ENCODE data around the gene BBS7. TPM values are rescaled to one million over a fixed set of nuclear protein-coding genes. Genes with fewer than 3 reads are reported as not detected.

BBS7 gene, protein sequence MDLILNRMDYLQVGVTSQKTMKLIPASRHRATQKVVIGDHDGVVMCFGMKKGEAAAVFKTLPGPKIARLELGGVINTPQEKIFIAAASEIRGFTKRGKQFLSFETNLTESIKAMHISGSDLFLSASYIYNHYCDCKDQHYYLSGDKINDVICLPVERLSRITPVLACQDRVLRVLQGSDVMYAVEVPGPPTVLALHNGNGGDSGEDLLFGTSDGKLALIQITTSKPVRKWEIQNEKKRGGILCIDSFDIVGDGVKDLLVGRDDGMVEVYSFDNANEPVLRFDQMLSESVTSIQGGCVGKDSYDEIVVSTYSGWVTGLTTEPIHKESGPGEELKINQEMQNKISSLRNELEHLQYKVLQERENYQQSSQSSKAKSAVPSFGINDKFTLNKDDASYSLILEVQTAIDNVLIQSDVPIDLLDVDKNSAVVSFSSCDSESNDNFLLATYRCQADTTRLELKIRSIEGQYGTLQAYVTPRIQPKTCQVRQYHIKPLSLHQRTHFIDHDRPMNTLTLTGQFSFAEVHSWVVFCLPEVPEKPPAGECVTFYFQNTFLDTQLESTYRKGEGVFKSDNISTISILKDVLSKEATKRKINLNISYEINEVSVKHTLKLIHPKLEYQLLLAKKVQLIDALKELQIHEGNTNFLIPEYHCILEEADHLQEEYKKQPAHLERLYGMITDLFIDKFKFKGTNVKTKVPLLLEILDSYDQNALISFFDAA
- 5.9 TPM for polyA plus RNA-seq (2012; ENCODE audit: insufficient read depth, insufficient read length, low read depth)

DNA sequence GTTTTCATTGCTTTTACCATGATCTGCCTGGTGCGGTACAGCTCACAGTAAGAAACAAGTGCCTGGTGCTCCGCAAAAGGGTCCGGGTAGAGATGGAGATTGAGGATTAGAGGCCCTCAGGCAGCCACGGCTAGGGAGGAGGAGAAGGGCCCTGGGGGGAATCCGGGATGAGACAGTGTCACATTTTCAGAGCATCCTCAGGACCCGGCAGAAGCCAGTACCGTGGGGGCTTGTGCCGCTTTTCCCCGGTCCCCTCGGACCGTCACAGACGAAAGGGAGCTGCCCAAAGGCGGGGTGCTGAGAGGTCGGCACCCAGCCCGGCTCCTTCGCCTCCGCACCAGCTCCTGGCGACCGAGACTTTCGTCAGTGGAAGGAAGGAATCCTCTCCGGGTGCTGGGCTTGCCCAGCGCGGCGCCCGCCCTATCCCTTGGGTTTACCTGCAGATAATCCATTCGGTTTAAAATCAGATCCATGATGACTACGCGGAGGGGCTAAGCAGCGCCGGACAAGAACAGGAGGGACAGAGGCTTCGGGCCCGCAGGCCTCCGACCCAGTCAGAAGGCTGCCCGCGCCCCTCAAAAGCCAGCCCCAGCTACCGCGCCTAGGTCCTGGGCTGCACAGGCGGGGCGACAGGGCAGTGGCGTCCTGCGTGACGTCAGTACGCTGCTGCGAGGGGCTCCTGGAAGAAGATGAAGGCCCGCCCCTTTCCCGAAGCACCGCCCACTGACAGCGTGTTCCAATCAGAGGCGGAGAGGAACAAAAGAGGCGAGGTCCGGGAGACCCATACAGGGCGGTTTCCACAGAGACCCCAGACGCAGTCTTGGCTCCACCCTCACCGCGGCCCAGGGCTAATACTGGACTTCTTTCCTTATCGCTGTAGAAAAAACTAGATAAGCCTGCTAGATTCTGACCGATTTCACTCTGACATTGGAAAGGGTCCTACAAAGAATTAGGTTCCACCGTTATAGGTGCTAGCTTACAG, at the start of gene BBS7:
BBS7 (minus strand) TSS at position 634 of the 982 bp plus-strand sequence; CDS start at position 473, 161 bp downstream.
- Histone ChIP-seq H3K36me3 (no peaks in the 10 kb centered on the region), H3K9me3 (no peaks in the 10 kb centered on the region), H3K27me3 (no peaks in the 10 kb centered on the region; the same call in 1 of the 2 replicates), H3K4me1 (no peaks in the 10 kb centered on the region), H3K4me3 (ENCODE audit: low read depth, low read length) (peak within 1 kb of the TSS; percentile 88)
- TF ChIP-seq, protein P1, sequence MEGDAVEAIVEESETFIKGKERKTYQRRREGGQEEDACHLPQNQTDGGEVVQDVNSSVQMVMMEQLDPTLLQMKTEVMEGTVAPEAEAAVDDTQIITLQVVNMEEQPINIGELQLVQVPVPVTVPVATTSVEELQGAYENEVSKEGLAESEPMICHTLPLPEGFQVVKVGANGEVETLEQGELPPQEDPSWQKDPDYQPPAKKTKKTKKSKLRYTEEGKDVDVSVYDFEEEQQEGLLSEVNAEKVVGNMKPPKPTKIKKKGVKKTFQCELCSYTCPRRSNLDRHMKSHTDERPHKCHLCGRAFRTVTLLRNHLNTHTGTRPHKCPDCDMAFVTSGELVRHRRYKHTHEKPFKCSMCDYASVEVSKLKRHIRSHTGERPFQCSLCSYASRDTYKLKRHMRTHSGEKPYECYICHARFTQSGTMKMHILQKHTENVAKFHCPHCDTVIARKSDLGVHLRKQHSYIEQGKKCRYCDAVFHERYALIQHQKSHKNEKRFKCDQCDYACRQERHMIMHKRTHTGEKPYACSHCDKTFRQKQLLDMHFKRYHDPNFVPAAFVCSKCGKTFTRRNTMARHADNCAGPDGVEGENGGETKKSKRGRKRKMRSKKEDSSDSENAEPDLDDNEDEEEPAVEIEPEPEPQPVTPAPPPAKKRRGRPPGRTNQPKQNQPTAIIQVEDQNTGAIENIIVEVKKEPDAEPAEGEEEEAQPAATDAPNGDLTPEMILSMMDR (IDR thresholded peaks at IDR 0.05; ENCODE audit: low read depth, low read length) = no peak
- peak; percentile 99 for DNase-seq

DNA sequence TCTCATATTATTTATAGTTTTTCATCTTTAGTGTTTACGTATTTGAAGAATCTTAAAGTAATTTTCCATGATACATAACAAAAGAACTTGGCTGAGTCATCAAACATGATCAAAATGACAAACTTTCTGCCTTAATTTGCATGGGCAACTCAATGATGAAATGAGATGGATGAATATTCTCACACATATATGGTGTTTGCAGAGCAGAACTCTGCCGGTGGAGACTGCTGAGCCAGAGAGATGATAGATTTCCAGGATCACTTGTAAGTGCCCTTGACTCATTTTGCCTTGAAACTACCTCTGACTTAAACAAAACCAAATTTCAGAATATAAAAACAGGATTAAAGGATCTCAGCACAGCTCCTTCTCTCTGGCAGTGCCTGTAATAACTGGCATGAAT, 43.4 kb upstream of the BBS7 start:
- Histone ChIP-seq H3K36me3 (no peaks in the 10 kb centered on the region), H3K27me3 (peaks cover 8% of the 10 kb centered on the region), H3K4me3 (ENCODE audit: low read depth, low read length) (no peak overlapping the region), H3K4me1 (no peaks in the 10 kb centered on the region), H3K9me3 (no peaks in the 10 kb centered on the region)
- TF ChIP-seq, protein P1 (IDR thresholded peaks at IDR 0.05; ENCODE audit: low read depth, low read length) = no peak
- no peak for DNase-seq

DNA sequence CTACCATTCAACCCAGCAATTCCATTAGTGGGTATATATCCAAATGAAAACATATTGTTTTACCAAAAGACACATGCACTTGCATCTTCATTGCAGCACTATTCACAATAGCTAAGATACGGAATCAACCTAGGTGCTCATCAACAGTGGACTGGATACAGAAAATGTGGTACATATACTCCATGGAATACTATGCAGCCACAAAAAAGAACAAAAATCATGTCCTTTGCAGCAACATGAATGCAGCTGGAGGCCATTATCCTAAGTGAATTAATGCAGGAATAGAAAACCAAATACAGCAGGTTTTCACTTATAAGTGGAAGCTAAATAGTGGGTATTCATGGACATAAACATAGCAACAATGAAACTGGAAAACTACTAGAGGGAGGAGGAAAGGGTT, 38.1 kb upstream of the BBS7 start:
- TF ChIP-seq, protein P1 (IDR thresholded peaks at IDR 0.05; ENCODE audit: low read depth, low read length) = no peak
- Histone ChIP-seq H3K4me3 (ENCODE audit: low read depth, low read length) (no peak overlapping the region), H3K36me3 (no peaks in the 10 kb centered on the region), H3K27me3 (peaks cover 12% of the 10 kb centered on the region), H3K9me3 (no peaks in the 10 kb centered on the region), H3K4me1 (no peaks in the 10 kb centered on the region)
- no peak for DNase-seq

DNA sequence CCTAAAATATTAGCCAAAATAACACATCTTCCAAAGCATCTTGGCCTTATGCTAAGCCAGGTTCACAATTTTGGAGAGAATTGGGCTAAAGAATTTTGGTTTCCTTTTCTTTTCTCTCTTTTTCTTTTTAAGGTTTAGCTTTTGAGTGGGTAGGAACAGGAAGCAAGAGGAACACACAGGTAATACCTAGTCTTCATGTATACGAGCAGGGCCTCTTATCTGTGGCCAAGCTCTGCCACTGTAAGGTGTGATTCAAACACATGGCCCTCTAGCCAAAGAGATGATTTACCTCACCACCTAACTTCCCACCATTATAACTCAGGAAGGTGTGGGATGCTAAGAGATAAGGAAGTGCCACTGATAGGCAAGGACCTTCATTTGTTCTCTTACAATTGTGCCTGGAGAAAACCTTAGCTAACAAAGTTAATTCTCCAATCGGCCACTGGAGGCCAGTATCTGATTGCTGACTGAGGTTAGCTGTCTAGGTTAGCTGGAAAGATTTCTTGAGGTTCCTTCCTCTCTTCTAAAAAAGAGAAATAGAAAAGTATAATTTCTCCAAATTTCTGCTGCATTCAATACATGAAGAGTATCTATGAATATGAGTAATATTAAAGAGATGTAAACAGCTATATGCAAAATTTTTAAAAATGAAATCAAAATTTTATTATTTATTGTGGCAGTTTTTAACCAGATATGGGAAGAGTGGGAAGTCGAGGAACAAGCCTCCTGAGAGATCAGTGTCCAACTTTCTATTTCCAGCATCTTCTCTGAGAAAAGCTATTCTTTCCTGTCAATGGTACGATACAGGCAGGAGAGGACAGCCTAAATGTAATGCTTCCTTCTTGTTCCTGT, 30.1 kb upstream of the BBS7 start:
- H3K4me3 ChIP-seq (ENCODE audit: low read depth, low read length) = no peak overlapping the region
- peaks cover 14% of the 10 kb centered on the region for H3K27me3 ChIP-seq
- H3K4me1 ChIP-seq = no peaks in the 10 kb centered on the region
- no peaks in the 10 kb centered on the region for H3K36me3 ChIP-seq
- H3K9me3 ChIP-seq = no peaks in the 10 kb centered on the region; the same call in 1 of the 2 replicates
- TF ChIP-seq, protein P1 (IDR thresholded peaks at IDR 0.05; ENCODE audit: low read depth, low read length) = peak; percentile 84
- DNase-seq = peak; percentile 42

DNA sequence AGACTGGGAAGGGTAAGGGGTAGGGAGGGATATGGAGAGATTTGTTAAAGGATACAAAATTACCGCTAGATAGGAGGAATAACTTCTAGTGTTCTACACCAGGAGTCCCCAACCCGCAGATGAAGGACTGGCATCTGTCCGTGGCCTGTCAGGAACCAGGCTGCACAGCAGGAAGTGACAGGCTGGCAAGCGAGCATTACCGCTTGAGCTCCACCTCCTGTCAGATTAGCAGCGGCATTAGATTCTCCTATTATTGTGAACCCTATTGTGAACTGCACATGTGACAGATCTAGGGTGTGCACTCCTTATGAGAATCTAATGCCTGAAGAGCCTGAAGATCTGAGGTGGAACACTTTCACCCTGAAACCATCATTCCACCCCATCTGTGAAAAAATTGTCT, 27.9 kb upstream of the BBS7 start:
- Histone ChIP-seq H3K9me3 (no peaks in the 10 kb centered on the region; the same call in 1 of the 2 replicates), H3K4me1 (no peaks in the 10 kb centered on the region), H3K36me3 (no peaks in the 10 kb centered on the region), H3K4me3 (ENCODE audit: low read depth, low read length) (no peak overlapping the region), H3K27me3 (peaks cover 4% of the 10 kb centered on the region)
- DNase-seq = peak; percentile 43
- TF ChIP-seq, protein P1 (IDR thresholded peaks at IDR 0.05; ENCODE audit: low read depth, low read length) = no peak; the same call in 1 of the 2 replicates

Measured in BE2C (cell line).